DND-41 (cell line): Measurements from ENCODE around the gene TMEM186.

Experiments
- ATAC-seq: fragments of 200-7000 bp; cut with Tn5 transposase; 3 replicates; pipeline ENCODE4 v1.9.1; 2021; ENCODE audit warnings: low read depth; ENCODE audit not compliant: insufficient read depth
- DNase-seq: peaks from one replicate; pipeline ENCODE4 v3.0.0-alpha.2; 2020
- H2AFZ ChIP-seq: 2 replicates; pipeline ENCODE4 v1.6.0; 2012; ENCODE audit warnings: low read depth, low read length
- H3K27ac ChIP-seq: 2 replicates; pipeline ENCODE4 v1.5.1; 2012; ENCODE audit warnings: low read length, inconsistent platforms
- H3K27me3 ChIP-seq: fragments of 200-600 bp; sonication (generic); 2 replicates; pipeline ENCODE4 v1.6.0; 2012; ENCODE audit warnings: low read length, mild to moderate bottlenecking, inconsistent platforms; ENCODE audit not compliant: insufficient read depth, poor library complexity
- H3K36me3 ChIP-seq: 2 replicates; pipeline ENCODE4 v1.5.1; 2012; ENCODE audit warnings: low read length, inconsistent platforms; ENCODE audit not compliant: insufficient read depth
- H3K4me1 ChIP-seq: 2 replicates; pipeline ENCODE4 v1.5.1; 2012; ENCODE audit warnings: mild to moderate bottlenecking, low read length; ENCODE audit not compliant: insufficient read depth
- H3K4me2 ChIP-seq: 2 replicates; pipeline ENCODE4 v1.6.0; 2012; ENCODE audit warnings: mild to moderate bottlenecking, moderate library complexity, low read length, inconsistent platforms; ENCODE audit not compliant: insufficient read depth
- H3K4me3 ChIP-seq, 2 experiments: fragments of 200-600 bp in 1 of 2; shearing (Covaris generic) in 1 of 2; 2 replicates each; pipeline ENCODE4 v1.5.1; 2012 to 2016; ENCODE audit warnings: inconsistent platforms in 2 of 2, low read length in 2 of 2, mild to moderate bottlenecking in 2 of 2, low read depth in 1 of 2, moderate library complexity in 1 of 2
- H3K79me2 ChIP-seq: 2 replicates; pipeline ENCODE4 v1.6.0; 2012; ENCODE audit warnings: low read length, inconsistent platforms; ENCODE audit not compliant: insufficient read depth
- H3K9ac ChIP-seq: 2 replicates; pipeline ENCODE4 v1.6.0; 2012; ENCODE audit warnings: low read depth, mild to moderate bottlenecking, inconsistent platforms, low read length, moderate library complexity
- H3K9me3 ChIP-seq: 2 replicates; pipeline ENCODE4 v1.5.1; 2012; ENCODE audit warnings: low read length, moderate library complexity, mild to moderate bottlenecking, inconsistent platforms; ENCODE audit not compliant: insufficient read depth, severe bottlenecking
- H4K20me1 ChIP-seq: 2 replicates; pipeline ENCODE4 v1.6.0; 2012; ENCODE audit warnings: low read length; ENCODE audit not compliant: insufficient read depth
- EZH2 ChIP-seq: IDR thresholded peaks from 3 replicates; pipeline ENCODE4 v1.6.1; 2012; ENCODE audit warnings: borderline replicate concordance, low read depth, mild to moderate bottlenecking, moderate library complexity, low read length, inconsistent platforms; ENCODE audit not compliant: severe bottlenecking
- TF ChIP-seq, protein P1 (sequence below): IDR thresholded peaks from 2 replicates; pipeline ENCODE4 v1.5.1; 2012; ENCODE audit warnings: borderline replicate concordance, low read length, moderate library complexity, mild to moderate bottlenecking; ENCODE audit not compliant: poor library complexity, severe bottlenecking; ENCODE audit errors: extremely low read depth

Gene TMEM186

DNA sequence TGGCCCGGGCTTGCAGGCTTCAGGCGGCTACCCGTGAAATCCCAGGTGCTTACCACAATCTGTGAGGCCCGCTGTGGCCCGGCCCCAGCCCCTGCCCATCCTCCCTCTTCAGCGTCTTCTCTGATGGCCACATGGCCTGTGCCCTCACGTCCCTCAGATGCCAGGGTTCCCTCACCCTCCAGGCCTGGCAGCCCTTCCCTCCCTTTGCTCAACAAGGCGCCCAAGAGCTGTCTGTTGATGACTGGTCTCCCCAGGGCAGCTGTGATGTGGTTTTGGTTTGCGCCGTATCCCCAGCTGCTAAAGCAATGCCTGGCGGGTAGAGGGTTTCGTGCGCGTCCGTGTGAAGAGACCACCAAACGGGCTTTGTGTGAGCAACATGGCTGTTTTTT, 35.3 kb upstream of the TMEM186 start:
- H3K4me2 ChIP-seq, result peak overlapping the region; percentile 35
- peaks cover 35% of the 10 kb centered on the region for H3K36me3 ChIP-seq
- peak overlapping the region; percentile 82 for H3K27ac ChIP-seq
- H3K9ac ChIP-seq, result peak overlapping the region; percentile 49
- H4K20me1 ChIP-seq, result peaks cover 28% of the 10 kb centered on the region
- H3K27me3 ChIP-seq, result no peaks in the 10 kb centered on the region
- H3K4me1 ChIP-seq, result peaks cover 48% of the 10 kb centered on the region
- no peaks in the 10 kb centered on the region for H3K9me3 ChIP-seq
- peaks cover 49% of the 10 kb centered on the region for H3K79me2 ChIP-seq
- H3K4me3 ChIP-seq, result peak overlapping the region in 1 of 2 experiments; percentile 16; a peak in 1 of 4 replicates
- TF ChIP-seq, protein P1, sequence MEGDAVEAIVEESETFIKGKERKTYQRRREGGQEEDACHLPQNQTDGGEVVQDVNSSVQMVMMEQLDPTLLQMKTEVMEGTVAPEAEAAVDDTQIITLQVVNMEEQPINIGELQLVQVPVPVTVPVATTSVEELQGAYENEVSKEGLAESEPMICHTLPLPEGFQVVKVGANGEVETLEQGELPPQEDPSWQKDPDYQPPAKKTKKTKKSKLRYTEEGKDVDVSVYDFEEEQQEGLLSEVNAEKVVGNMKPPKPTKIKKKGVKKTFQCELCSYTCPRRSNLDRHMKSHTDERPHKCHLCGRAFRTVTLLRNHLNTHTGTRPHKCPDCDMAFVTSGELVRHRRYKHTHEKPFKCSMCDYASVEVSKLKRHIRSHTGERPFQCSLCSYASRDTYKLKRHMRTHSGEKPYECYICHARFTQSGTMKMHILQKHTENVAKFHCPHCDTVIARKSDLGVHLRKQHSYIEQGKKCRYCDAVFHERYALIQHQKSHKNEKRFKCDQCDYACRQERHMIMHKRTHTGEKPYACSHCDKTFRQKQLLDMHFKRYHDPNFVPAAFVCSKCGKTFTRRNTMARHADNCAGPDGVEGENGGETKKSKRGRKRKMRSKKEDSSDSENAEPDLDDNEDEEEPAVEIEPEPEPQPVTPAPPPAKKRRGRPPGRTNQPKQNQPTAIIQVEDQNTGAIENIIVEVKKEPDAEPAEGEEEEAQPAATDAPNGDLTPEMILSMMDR, result peak; percentile 48
- TF ChIP-seq EZH2, result no peak
- no peak overlapping the region for H2AFZ ChIP-seq
- DNase-seq, result peak; percentile 91
- ATAC-seq, result peak; percentile 97

DNA sequence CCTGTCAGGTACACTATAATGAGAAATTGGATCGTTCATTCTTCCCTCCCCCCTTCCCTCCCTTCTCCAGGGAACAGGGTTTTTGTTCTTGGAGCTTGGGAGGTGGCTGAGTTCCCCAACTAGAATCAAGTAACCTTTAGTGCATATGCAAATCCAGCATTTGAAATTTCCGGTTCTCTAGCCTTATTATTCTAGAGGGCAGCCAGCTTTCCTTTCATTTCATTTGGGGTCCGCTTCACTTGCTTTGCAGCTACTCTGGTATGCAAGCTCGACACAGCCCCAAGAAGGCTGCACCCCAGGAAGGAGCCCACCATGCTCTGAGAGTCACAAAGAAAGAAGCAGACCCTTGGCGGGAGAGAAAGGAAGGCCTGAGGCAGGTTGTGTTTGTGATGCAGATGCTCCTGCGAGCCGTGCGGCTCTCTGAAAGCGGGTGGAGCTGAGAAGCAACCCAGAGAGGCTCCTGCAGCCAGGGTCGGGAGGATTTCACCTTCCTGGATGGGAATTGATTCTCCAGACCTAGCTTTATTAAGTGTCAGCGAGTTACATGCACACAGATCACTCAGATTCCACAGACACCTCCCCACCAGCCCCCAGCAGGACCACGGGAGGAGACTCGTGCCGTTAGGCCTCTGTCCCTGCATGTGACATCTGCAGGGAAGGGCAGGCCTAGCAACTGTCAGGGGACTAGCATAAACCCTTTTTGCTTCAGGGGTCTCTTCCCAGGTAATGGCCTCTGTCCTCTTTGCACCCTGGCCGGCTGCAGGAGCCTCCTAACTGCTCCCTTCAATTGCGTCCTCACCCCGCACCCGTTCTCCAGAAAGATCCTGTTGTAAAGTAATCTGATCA, 34.7 kb upstream of the TMEM186 start:
- H3K79me2 ChIP-seq, result peaks cover 43% of the 10 kb centered on the region

DNA sequence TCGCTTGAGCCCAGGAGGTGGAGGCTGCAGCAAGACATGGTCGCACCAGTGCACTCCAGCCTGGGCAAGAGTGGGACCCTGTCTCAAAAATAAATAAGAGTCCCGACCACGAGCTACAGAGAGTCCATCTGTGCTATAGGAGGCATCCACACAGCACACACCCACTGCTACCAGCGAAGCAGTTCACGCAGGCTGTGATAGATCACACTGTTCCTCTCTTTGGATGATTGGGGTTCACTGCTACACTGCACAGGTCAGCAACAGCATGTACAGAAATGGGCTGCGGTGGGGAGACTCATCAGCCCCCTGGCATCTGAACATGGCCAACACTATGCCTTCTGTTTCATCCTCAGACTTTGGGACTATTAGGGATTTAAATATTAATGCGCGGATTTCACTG, 34.0 kb upstream of the TMEM186 start:
- no peak overlapping the region for H2AFZ ChIP-seq
- H3K27ac ChIP-seq, result peak overlapping the region; percentile 82
- H3K4me2 ChIP-seq, result peak overlapping the region; percentile 9; the same call in 1 of the 2 replicates
- no peak overlapping the region for H3K9ac ChIP-seq
- ATAC-seq (no peak), DNase-seq (no peak)
- no peak overlapping the region for H3K4me3 ChIP-seq
- H4K20me1 ChIP-seq, result peaks cover 28% of the 10 kb centered on the region
- peaks cover 43% of the 10 kb centered on the region for H3K79me2 ChIP-seq
- no peaks in the 10 kb centered on the region for H3K9me3 ChIP-seq
- no peaks in the 10 kb centered on the region for H3K27me3 ChIP-seq
- TF ChIP-seq, protein P1, result no peak
- no peak for TF ChIP-seq EZH2
- peaks cover 48% of the 10 kb centered on the region for H3K4me1 ChIP-seq
- peaks cover 40% of the 10 kb centered on the region for H3K36me3 ChIP-seq

More for the DNA sequence above, 34.7 kb upstream of the TMEM186 start:
- no peaks in the 10 kb centered on the region for H3K9me3 ChIP-seq
- peaks cover 48% of the 10 kb centered on the region for H3K4me1 ChIP-seq
- peak overlapping the region; percentile 49 for H3K9ac ChIP-seq
- H4K20me1 ChIP-seq, result peaks cover 28% of the 10 kb centered on the region
- no peak overlapping the region for H2AFZ ChIP-seq
- H3K4me2 ChIP-seq, result peak overlapping the region; percentile 35
- ATAC-seq (peak; percentile 36), DNase-seq (no peak)
- no peaks in the 10 kb centered on the region for H3K27me3 ChIP-seq
- peak overlapping the region; percentile 82 for H3K27ac ChIP-seq
- TF ChIP-seq, protein P1, result no peak
- no peak for TF ChIP-seq EZH2
- H3K36me3 ChIP-seq, result peaks cover 35% of the 10 kb centered on the region
- peak overlapping the region in 1 of 2 experiments; percentile 16; a peak in 1 of 4 replicates for H3K4me3 ChIP-seq
